Ovary (tissue), 3 donors: Measurements from ENCODE around the gene TFG.

ENCODE experiments used
- CTCF ChIP-seq, 3 donors: fragments of 450-650 bp in 2 of 3; fragments of 200-600 bp in 1 of 3; IDR thresholded peaks; one replicate each; pipeline versions ENCODE4 v1.5.1 to v1.8.0; 2016 to 2022; ENCODE audit warnings: antibody characterized with exemption in 3 of 3, mild to moderate bottlenecking in 1 of 3
- POLR2A ChIP-seq: fragments of 450-650 bp; IDR thresholded peaks from one replicate; pipeline ENCODE4 v1.6.1; 2017; ENCODE audit warnings: antibody characterized with exemption, mild to moderate bottlenecking, moderate library complexity
- donor health status: DM: no; HTN: no; CAD: no.

GRCh38 chr3:100715176-100715575 is 5.9 kb downstream of the TFG start:
- TF ChIP-seq CTCF (IDR thresholded peaks at IDR 0.05): no peak
- no peak for TF ChIP-seq POLR2A
